ENCODE results near the gene NDFIP2.

Gene NDFIP2

GRCh38 chr13:79483086-79483706, 2.2 kb downstream of the NDFIP2 start:
- peak overlapping the region; percentile 98 for H3K4me3 ChIP-seq (ENCODE audit: low read length)
- H3K4me1 ChIP-seq (ENCODE audit: control insufficient read depth, insufficient read depth, low read length) = peaks cover 36% of the 10 kb centered on the region
- no peaks in the 10 kb centered on the region for H3K9me3 ChIP-seq (replicated peaks; ENCODE audit: low read length)
- peaks cover 17% of the 10 kb centered on the region for H3K27me3 ChIP-seq (ENCODE audit: control insufficient read depth, insufficient read depth, low read length)
- peak overlapping the region; percentile 90 for H3K4me2 ChIP-seq (ENCODE audit: low read length)
- no peaks in the 10 kb centered on the region for H3K36me3 ChIP-seq (ENCODE audit: insufficient read depth, low read length)
- H3K9ac ChIP-seq (ENCODE audit: low read depth, low read length) = peak overlapping the region; percentile 97

GRCh38 chr13:79485014-79485811, 4.3 kb downstream of the NDFIP2 start:
- peaks cover 36% of the 10 kb centered on the region for H3K4me1 ChIP-seq (ENCODE audit: control insufficient read depth, insufficient read depth, low read length)
- no peaks in the 10 kb centered on the region for H3K9me3 ChIP-seq (replicated peaks; ENCODE audit: low read length)
- H3K4me3 ChIP-seq (ENCODE audit: low read length) = no peak overlapping the region
- H3K36me3 ChIP-seq (ENCODE audit: insufficient read depth, low read length) = no peaks in the 10 kb centered on the region
- peak overlapping the region; percentile 65 for H3K9ac ChIP-seq (ENCODE audit: low read depth, low read length)
- no peaks in the 10 kb centered on the region for H3K27me3 ChIP-seq (ENCODE audit: control insufficient read depth, insufficient read depth, low read length)
- H3K4me2 ChIP-seq (ENCODE audit: low read length) = peak overlapping the region; percentile 59

GRCh38 chr13:79486433-79487188, 5.7 kb downstream of the NDFIP2 start:
- H3K9me3 ChIP-seq (replicated peaks; ENCODE audit: low read length) = no peaks in the 10 kb centered on the region
- H3K4me2 ChIP-seq (ENCODE audit: low read length) = no peak overlapping the region
- H3K27me3 ChIP-seq (ENCODE audit: control insufficient read depth, insufficient read depth, low read length) = no peaks in the 10 kb centered on the region
- peaks cover 46% of the 10 kb centered on the region for H3K4me1 ChIP-seq (ENCODE audit: control insufficient read depth, insufficient read depth, low read length)
- no peak overlapping the region for H3K4me3 ChIP-seq (ENCODE audit: low read length)
- no peak overlapping the region for H3K9ac ChIP-seq (ENCODE audit: low read depth, low read length)
- no peaks in the 10 kb centered on the region for H3K36me3 ChIP-seq (ENCODE audit: insufficient read depth, low read length)

GRCh38 chr13:79490326-79490725, 9.4 kb downstream of the NDFIP2 start:
- peaks cover 28% of the 10 kb centered on the region for H3K4me1 ChIP-seq (ENCODE audit: control insufficient read depth, insufficient read depth, low read length)
- no peaks in the 10 kb centered on the region for H3K36me3 ChIP-seq (ENCODE audit: insufficient read depth, low read length)
- no peak overlapping the region for H3K4me2 ChIP-seq (ENCODE audit: low read length)
- H3K9ac ChIP-seq (ENCODE audit: low read depth, low read length) = no peak overlapping the region
- no peak overlapping the region for H3K4me3 ChIP-seq (ENCODE audit: low read length)
- no peaks in the 10 kb centered on the region for H3K27me3 ChIP-seq (ENCODE audit: control insufficient read depth, insufficient read depth, low read length)
- no peaks in the 10 kb centered on the region for H3K9me3 ChIP-seq (replicated peaks; ENCODE audit: low read length)

- Histone ChIP-seq H3K36me3 (ENCODE audit: insufficient read depth, low read length) (no peaks in the 10 kb centered on the region), H3K27me3 (ENCODE audit: control insufficient read depth, insufficient read depth, low read length) (no peaks in the 10 kb centered on the region), H3K9me3 (replicated peaks; ENCODE audit: low read length) (no peaks in the 10 kb centered on the region), H3K4me2 (ENCODE audit: low read length) (peak overlapping the region; percentile 66), H3K4me1 (ENCODE audit: control insufficient read depth, insufficient read depth, low read length) (peaks cover 23% of the 10 kb centered on the region), H3K4me3 (ENCODE audit: low read length) (no peak overlapping the region), H3K9ac (ENCODE audit: low read depth, low read length) (no peak overlapping the region)
Observed at GRCh38 chr13:79490824-79491223, 9.9 kb downstream of the NDFIP2 start.

GRCh38 chr13:79491715-79492114, 10.8 kb downstream of the NDFIP2 start:
- Histone ChIP-seq H3K27me3 (ENCODE audit: control insufficient read depth, insufficient read depth, low read length) (no peaks in the 10 kb centered on the region), H3K9ac (ENCODE audit: low read depth, low read length) (peak overlapping the region; percentile 66), H3K4me1 (ENCODE audit: control insufficient read depth, insufficient read depth, low read length) (peaks cover 21% of the 10 kb centered on the region), H3K36me3 (ENCODE audit: insufficient read depth, low read length) (no peaks in the 10 kb centered on the region), H3K4me3 (ENCODE audit: low read length) (peak overlapping the region; percentile 28), H3K9me3 (replicated peaks; ENCODE audit: low read length) (no peaks in the 10 kb centered on the region), H3K4me2 (ENCODE audit: low read length) (peak overlapping the region; percentile 66)

GRCh38 chr13:79492313-79492798, 11.4 kb downstream of the NDFIP2 start:
- no peaks in the 10 kb centered on the region for H3K9me3 ChIP-seq (replicated peaks; ENCODE audit: low read length)
- H3K27me3 ChIP-seq (ENCODE audit: control insufficient read depth, insufficient read depth, low read length) = no peaks in the 10 kb centered on the region
- peak overlapping the region; percentile 66 for H3K9ac ChIP-seq (ENCODE audit: low read depth, low read length)
- H3K4me1 ChIP-seq (ENCODE audit: control insufficient read depth, insufficient read depth, low read length) = peaks cover 21% of the 10 kb centered on the region
- peak overlapping the region; percentile 32 for H3K4me3 ChIP-seq (ENCODE audit: low read length)
- no peaks in the 10 kb centered on the region for H3K36me3 ChIP-seq (ENCODE audit: insufficient read depth, low read length)
- peak overlapping the region; percentile 66 for H3K4me2 ChIP-seq (ENCODE audit: low read length)

- Histone ChIP-seq H3K9me3 (replicated peaks; ENCODE audit: low read length) (no peaks in the 10 kb centered on the region), H3K4me3 (ENCODE audit: low read length) (no peak overlapping the region), H3K4me2 (ENCODE audit: low read length) (peak overlapping the region; percentile 66), H3K9ac (ENCODE audit: low read depth, low read length) (no peak overlapping the region), H3K36me3 (ENCODE audit: insufficient read depth, low read length) (no peaks in the 10 kb centered on the region), H3K27me3 (ENCODE audit: control insufficient read depth, insufficient read depth, low read length) (no peaks in the 10 kb centered on the region), H3K4me1 (ENCODE audit: control insufficient read depth, insufficient read depth, low read length) (peaks cover 21% of the 10 kb centered on the region)
Observed at GRCh38 chr13:79492918-79493594, 12.1 kb downstream of the NDFIP2 start.

- Histone ChIP-seq H3K36me3 (ENCODE audit: insufficient read depth, low read length) (no peaks in the 10 kb centered on the region), H3K9me3 (replicated peaks; ENCODE audit: low read length) (no peaks in the 10 kb centered on the region), H3K4me1 (ENCODE audit: control insufficient read depth, insufficient read depth, low read length) (peaks cover 15% of the 10 kb centered on the region), H3K4me3 (ENCODE audit: low read length) (no peak overlapping the region), H3K4me2 (ENCODE audit: low read length) (no peak overlapping the region), H3K27me3 (ENCODE audit: control insufficient read depth, insufficient read depth, low read length) (no peaks in the 10 kb centered on the region), H3K9ac (ENCODE audit: low read depth, low read length) (no peak overlapping the region)
Observed at GRCh38 chr13:79496188-79496587, 15.2 kb downstream of the NDFIP2 start.

- Histone ChIP-seq H3K4me2 (ENCODE audit: low read length) (no peak overlapping the region), H3K9me3 (replicated peaks; ENCODE audit: low read length) (no peaks in the 10 kb centered on the region), H3K36me3 (ENCODE audit: insufficient read depth, low read length) (no peaks in the 10 kb centered on the region), H3K4me1 (ENCODE audit: control insufficient read depth, insufficient read depth, low read length) (peaks cover 12% of the 10 kb centered on the region), H3K27me3 (ENCODE audit: control insufficient read depth, insufficient read depth, low read length) (no peaks in the 10 kb centered on the region), H3K4me3 (ENCODE audit: low read length) (no peak overlapping the region), H3K9ac (ENCODE audit: low read depth, low read length) (no peak overlapping the region)
Observed at GRCh38 chr13:79497064-79497463, 16.1 kb downstream of the NDFIP2 start.

- H3K36me3 ChIP-seq (ENCODE audit: insufficient read depth, low read length) = no peaks in the 10 kb centered on the region
- no peaks in the 10 kb centered on the region for H3K27me3 ChIP-seq (ENCODE audit: control insufficient read depth, insufficient read depth, low read length)
- no peaks in the 10 kb centered on the region for H3K9me3 ChIP-seq (replicated peaks; ENCODE audit: low read length)
- H3K4me1 ChIP-seq (ENCODE audit: control insufficient read depth, insufficient read depth, low read length) = peaks cover 6% of the 10 kb centered on the region
- no peak overlapping the region for H3K4me3 ChIP-seq (ENCODE audit: low read length)
- H3K9ac ChIP-seq (ENCODE audit: low read depth, low read length) = no peak overlapping the region
- H3K4me2 ChIP-seq (ENCODE audit: low read length) = no peak overlapping the region
Observed at GRCh38 chr13:79497852-79498251, 16.9 kb downstream of the NDFIP2 start.

Measured in skeletal muscle satellite cell (primary cell).